ENCODE data around the gene CTBP2. TPM values are rescaled to one million over a fixed set of nuclear protein-coding genes. Genes with fewer than 3 reads are reported as not detected.

Gene CTBP2
- polyA plus RNA-seq, 1 donor (not counting 4 experiments of a cell fraction or from before 2014, with no cell fraction given): 76.0 TPM

GRCh38 chr10:125018576-125019143 is 141.7 kb downstream of the CTBP2 start:
- dilution Hi-C loops (cut with MboI; ENCODE audit: extremely low pct_ligation_motif_present, low sequenced_read_pairs): no loop called here

GRCh38 chr10:125017547-125018298 is 142.6 kb downstream of the CTBP2 start:
- Histone ChIP-seq H3K9ac (ENCODE audit: control insufficient read depth, extremely low read depth, insufficient read depth, low read length) (no peak overlapping the region), H4K20me1 (ENCODE audit: control insufficient read depth, extremely low read depth, insufficient read depth, low read length) (peaks cover 14% of the 10 kb centered on the region), H2AFZ (ENCODE audit: control insufficient read depth, low read length) (no peak overlapping the region), H3K4me3 (ENCODE audit: control insufficient read depth in 2 of 3, extremely low read depth in 1 of 3, insufficient read depth in 2 of 3, low read depth in 1 of 3, low read length in 3 of 3) (no peak overlapping the region), H3K9me3 (ENCODE audit: control insufficient read depth, low read depth, low read length) (no peaks in the 10 kb centered on the region), H3K27ac (ENCODE audit: control insufficient read depth, insufficient read depth, low read length) (no peak overlapping the region), H3K4me2 (ENCODE audit: control insufficient read depth, extremely low read depth, insufficient read depth, low read depth, low read length) (no peak overlapping the region), H3K9me1 (ENCODE audit: control insufficient read depth, extremely low read depth, insufficient read depth, low read length) (no peaks in the 10 kb centered on the region), H3K4me1 (ENCODE audit: control insufficient read depth, extremely low read depth, insufficient read depth, low read length) (no peaks in the 10 kb centered on the region), H3K27me3 (ENCODE audit: control insufficient read depth, extremely low read depth, insufficient read depth, low read length) (no peaks in the 10 kb centered on the region), H3K79me2 (ENCODE audit: control insufficient read depth, insufficient read depth, low read length) (peaks cover 91% of the 10 kb centered on the region), H3K36me3 (ENCODE audit: control insufficient read depth in 2 of 2, extremely low read depth in 1 of 2, insufficient read depth in 2 of 2, low read length in 2 of 2) (peaks cover 15 to 23% of the 10 kb centered on the region in 2 experiments)
- DNase-seq (ENCODE audit: low read depth, low spot score) (no peak), FAIRE-seq (no peak)
- TF ChIP-seq EZH2 (IDR thresholded peaks at IDR 0.05; ENCODE audit: low read length) (no peak), CTCF (optimal IDR thresholded peaks at IDR 0.05 in 1 of 3, IDR thresholded peaks at IDR 0.05 in 1 of 3, conservative IDR thresholded peaks at IDR 0.05 in 1 of 3; ENCODE audit: extremely low read depth in 1 of 3, insufficient read depth in 2 of 3, low read length in 3 of 3) (no peak)
- dilution Hi-C loops (cut with MboI; ENCODE audit: extremely low pct_ligation_motif_present, low sequenced_read_pairs): no loop called here

More at GRCh38 chr10:125018576-125019143, 141.7 kb downstream of the CTBP2 start:
- Histone ChIP-seq H3K79me2 (ENCODE audit: control insufficient read depth, insufficient read depth, low read length) (peaks cover 93% of the 10 kb centered on the region), H3K9ac (ENCODE audit: control insufficient read depth, extremely low read depth, insufficient read depth, low read length) (no peak overlapping the region), H3K9me1 (ENCODE audit: control insufficient read depth, extremely low read depth, insufficient read depth, low read length) (no peaks in the 10 kb centered on the region), H3K27me3 (ENCODE audit: control insufficient read depth, extremely low read depth, insufficient read depth, low read length) (no peaks in the 10 kb centered on the region), H3K4me1 (ENCODE audit: control insufficient read depth, extremely low read depth, insufficient read depth, low read length) (no peaks in the 10 kb centered on the region), H3K36me3 (ENCODE audit: control insufficient read depth in 2 of 2, extremely low read depth in 1 of 2, insufficient read depth in 2 of 2, low read length in 2 of 2) (peaks cover 22 to 25% of the 10 kb centered on the region in 2 experiments), H4K20me1 (ENCODE audit: control insufficient read depth, extremely low read depth, insufficient read depth, low read length) (peaks cover 17% of the 10 kb centered on the region), H3K4me2 (ENCODE audit: control insufficient read depth, extremely low read depth, insufficient read depth, low read depth, low read length) (no peak overlapping the region), H2AFZ (ENCODE audit: control insufficient read depth, low read length) (no peak overlapping the region), H3K27ac (ENCODE audit: control insufficient read depth, insufficient read depth, low read length) (no peak overlapping the region), H3K4me3 (ENCODE audit: control insufficient read depth in 2 of 3, extremely low read depth in 1 of 3, insufficient read depth in 2 of 3, low read depth in 1 of 3, low read length in 3 of 3) (no peak overlapping the region), H3K9me3 (ENCODE audit: control insufficient read depth, low read depth, low read length) (no peaks in the 10 kb centered on the region)
- TF ChIP-seq CTCF (optimal IDR thresholded peaks at IDR 0.05 in 1 of 3, IDR thresholded peaks at IDR 0.05 in 1 of 3, conservative IDR thresholded peaks at IDR 0.05 in 1 of 3; ENCODE audit: extremely low read depth in 1 of 3, insufficient read depth in 2 of 3, low read length in 3 of 3) (no peak), EZH2 (IDR thresholded peaks at IDR 0.05; ENCODE audit: low read length) (no peak)
- DNase-seq (ENCODE audit: low read depth, low spot score): no peak
- no peak for FAIRE-seq

Data from keratinocyte (primary cell).